GM19324 (cell line): ENCODE measurements around the gene OPCML.

ENCODE experiments used
- ATAC-seq: cut with Tn5 transposase; IDR thresholded peaks from one replicate; pipeline ENCODE4 v1.9.1; 2021; ENCODE audit warnings: mild to moderate bottlenecking, moderate library complexity; ENCODE audit not compliant: unreplicated experiment, low FRiP score

OPCML gene

GRCh38 chr11:132655187-132655855 is 877.0 kb downstream of the OPCML start:
- ATAC-seq, result no peak

GRCh38 chr11:132653237-132653636 is 879.1 kb downstream of the OPCML start:
- ATAC-seq, result no peak

- no peak for ATAC-seq
Observed at GRCh38 chr11:132650969-132651720, 881.2 kb downstream of the OPCML start.

GRCh38 chr11:132649277-132649676 is 883.0 kb downstream of the OPCML start:
- ATAC-seq, result no peak

GRCh38 chr11:132648851-132649250 is 883.5 kb downstream of the OPCML start:
- ATAC-seq, result no peak

GRCh38 chr11:132646890-132647289 is 885.4 kb downstream of the OPCML start:
- no peak for ATAC-seq

- no peak for ATAC-seq
Observed at GRCh38 chr11:132644520-132645239, 887.6 kb downstream of the OPCML start.

- ATAC-seq, result no peak
Observed at GRCh38 chr11:132643239-132643638, 889.1 kb downstream of the OPCML start.

- ATAC-seq, result no peak
Observed at GRCh38 chr11:132640952-132641351, 891.3 kb downstream of the OPCML start.

- ATAC-seq, result no peak
Observed at GRCh38 chr11:132639986-132640385, 892.3 kb downstream of the OPCML start.

GRCh38 chr11:132639403-132639802 is 892.9 kb downstream of the OPCML start:
- no peak for ATAC-seq

GRCh38 chr11:132638423-132638822 is 893.9 kb downstream of the OPCML start:
- ATAC-seq, result no peak

GRCh38 chr11:132636523-132636922 is 895.8 kb downstream of the OPCML start:
- no peak for ATAC-seq

GRCh38 chr11:132632641-132633124 is 899.6 kb downstream of the OPCML start:
- no peak for ATAC-seq

- ATAC-seq, result no peak
Observed at GRCh38 chr11:132631989-132632388, 900.3 kb downstream of the OPCML start.

- no peak for ATAC-seq
Observed at GRCh38 chr11:132627981-132628380, 904.3 kb downstream of the OPCML start.

GRCh38 chr11:132626446-132626845 is 905.9 kb downstream of the OPCML start:
- no peak for ATAC-seq

GRCh38 chr11:132623511-132623910 is 908.8 kb downstream of the OPCML start:
- ATAC-seq, result no peak

GRCh38 chr11:132621976-132622580 is 910.2 kb downstream of the OPCML start:
- no peak for ATAC-seq

- ATAC-seq, result no peak
Observed at GRCh38 chr11:132620423-132620822, 911.9 kb downstream of the OPCML start.

GRCh38 chr11:132610791-132611190 is 921.5 kb downstream of the OPCML start:
- ATAC-seq, result no peak
